Islet precursor cell (in vitro differentiated cells): ENCODE measurements around the gene IL12RB1.
"Not testable (repeated sequence)": the region's sequence is repeated elsewhere in the genome, so short reads cannot be mapped to it uniquely, and the experiment has no call there.

ENCODE experiments used
- DNase-seq: peaks from one replicate; pipeline ENCODE4 v3.0.0-alpha.2; 2018

IL12RB1 gene

GRCh38 chr19:18044825-18045304 is 41.9 kb downstream of the IL12RB1 start:
- no peak for DNase-seq

DNA sequence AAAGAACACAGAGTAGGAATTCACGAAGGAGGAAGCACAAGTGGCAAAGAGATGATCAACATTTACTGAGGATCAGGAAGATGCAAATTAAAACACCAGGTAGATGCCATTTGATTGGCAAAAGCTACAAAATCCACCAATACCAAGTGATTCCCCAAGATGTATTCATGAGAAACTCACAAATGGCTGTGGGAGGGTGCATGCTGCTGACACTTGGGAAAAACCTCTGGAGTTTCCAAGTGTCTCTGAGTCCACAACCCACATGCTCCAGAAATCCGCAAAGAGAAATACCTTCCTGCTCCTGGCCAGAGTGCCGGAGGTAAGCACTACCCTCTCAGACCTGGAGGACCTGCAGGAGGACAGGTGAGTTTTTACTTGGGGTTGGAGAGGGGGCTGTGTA is 43.1 kb downstream of the IL12RB1 start:
- no peak for DNase-seq

DNA sequence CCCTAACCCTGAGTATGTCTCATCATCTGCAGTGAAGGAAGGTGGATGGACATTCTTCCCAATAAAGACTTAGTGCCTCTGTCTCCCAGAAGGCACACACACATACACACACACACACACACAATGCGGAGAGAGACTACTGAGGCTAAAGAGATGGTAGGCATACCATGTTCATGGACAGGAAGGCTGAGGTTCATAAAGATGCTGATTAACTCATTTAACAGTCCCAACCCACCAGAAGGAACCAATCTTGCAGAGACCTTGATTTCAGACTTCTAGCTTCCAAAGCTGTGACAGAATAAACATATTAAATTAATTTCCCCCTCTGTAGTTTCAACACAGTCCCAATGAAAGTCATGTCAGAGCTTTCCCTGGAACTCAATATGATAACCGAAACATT is 45.7 kb downstream of the IL12RB1 start:
- DNase-seq: no peak

DNA sequence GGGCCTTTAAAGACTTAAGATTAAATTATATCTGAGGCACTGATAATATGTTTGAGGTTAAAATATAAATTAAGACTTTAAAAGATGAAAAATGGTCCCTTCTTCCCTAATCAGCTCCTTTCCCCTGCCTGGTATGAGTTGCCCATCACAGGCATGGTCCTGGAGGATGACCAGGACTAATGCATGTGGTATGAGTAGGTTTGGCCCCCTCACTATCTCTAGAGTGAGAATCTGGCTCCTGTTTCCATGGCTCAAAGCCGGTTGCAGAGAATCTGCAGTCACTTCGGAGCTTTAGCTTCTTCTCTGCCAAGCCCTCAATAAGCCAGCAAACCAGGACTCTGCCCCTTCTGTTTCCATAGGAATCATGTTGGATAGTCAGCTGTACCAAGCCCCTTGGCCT is 54.6 kb downstream of the IL12RB1 start:
- not testable (repeated sequence) for DNase-seq

DNA sequence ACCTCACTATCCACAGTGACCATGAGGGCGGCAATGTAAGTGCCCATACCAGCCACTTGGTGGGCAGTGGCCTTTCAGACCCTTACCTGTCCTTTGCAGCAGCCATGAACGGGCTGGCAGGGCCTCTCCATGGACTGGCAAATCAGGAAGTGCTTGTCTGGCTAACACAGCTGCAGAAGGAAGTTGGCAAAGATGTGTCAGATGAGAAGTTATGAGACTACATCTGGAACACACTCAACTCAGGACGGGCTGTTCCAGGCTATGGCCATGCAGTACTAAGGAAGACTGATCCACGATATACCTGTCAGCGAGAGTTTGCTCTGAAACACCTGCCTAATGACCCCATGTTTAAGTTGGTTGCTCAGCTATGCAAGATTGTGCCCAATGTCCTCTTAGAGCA is 55.3 kb downstream of the IL12RB1 start:
- not testable (repeated sequence) for DNase-seq

DNA sequence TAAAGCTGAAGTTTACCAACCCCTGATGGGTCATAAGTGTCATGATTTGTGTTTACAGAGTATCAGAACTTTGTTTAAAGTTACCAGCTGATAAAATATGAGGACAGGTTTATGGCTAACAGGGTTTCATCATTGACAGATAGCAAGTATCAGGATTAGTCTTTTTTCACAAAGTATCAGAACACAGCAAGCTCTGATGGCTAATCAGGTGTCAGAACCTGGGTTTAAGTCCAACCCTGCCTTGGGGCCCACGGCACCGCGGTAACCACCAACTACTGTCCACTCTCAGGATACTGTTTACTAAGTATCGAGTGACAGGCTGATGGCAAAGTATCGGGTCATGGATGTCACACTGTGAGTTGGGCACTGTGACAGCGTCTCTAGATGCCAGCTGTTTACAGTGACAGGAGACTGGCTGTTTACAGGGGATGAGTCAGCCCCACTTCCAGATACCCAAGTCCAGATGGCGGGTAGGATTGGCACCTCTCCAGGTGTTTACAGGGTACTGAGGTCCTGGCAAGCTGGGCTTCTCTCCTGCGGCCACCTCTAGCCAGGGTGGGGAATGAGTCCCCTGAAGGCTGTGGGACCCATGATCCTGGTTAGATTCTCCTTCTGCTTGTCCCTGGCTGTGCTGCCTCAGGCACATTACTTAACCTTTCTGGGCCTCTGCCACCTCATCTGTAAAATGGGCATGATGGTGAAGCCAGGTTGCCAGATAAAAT is 57.0 kb downstream of the IL12RB1 start:
- no peak for DNase-seq

- DNase-seq: no peak
These were observed 59.6 kb downstream of the IL12RB1 start for GRCh38 chr19:18027151-18027550.

DNA sequence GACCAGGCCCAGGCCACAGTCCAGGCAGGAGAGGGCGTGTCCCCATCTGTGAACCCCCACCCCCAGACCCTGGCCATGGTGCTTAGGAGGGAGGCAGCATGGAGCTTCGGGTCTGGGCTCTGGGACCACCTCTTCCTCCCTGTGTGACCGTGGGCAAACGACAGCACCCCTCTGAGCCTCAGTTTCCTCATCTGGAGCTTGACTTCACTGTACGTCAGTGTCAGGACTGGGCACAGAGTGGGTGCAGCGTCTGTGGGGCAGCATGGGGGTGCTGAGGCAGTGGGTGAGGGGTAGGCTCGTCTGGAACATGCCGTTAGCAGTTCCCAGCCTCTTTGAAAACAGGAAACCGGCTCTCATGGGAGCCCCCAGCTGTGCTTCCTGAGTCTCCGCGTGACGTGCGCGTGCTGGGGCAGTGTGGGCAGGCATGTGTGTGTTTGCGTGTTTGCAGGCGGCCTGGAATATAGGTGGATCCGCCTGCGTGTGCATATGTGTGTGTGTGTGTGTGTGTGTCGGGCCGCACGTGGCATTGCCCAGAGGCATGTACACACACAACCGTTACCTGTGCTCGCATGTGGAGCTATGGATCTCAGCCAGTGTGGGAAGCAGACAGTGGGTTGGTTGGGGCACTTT is 63.0 kb downstream of the IL12RB1 start:
- DNase-seq: no peak

DNA sequence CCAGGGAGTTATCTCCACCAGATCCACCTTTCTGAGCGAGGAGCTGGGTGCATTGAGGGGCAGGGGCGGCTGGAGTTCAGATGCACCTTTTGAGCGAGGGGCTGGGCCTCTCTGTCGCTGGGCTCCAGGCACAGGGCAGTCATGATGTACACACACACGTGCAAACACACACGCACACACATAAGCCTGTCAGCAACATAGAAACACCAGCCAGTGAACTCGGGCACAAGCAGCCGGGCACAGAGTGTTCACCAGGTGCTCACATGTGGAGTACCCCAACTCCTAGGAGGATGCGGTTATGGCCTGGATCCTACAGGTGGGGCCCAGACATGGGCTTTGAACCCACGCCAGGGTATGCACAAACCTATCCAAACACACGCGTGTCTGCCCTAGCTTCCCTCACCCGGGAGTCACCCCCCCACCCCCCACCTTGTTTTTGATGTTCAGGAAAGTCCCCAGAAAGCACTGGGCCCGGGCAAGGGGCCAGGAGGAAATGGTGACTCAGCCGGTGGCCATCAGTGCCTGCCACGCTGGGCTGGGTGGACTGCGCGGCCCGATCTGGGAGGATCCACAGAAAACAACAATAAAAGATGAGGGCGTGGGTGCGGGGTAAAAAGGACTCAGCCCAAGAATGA is 65.5 kb downstream of the IL12RB1 start:
- DNase-seq: no peak

- DNase-seq: no peak
These were observed 66.3 kb downstream of the IL12RB1 start for GRCh38 chr19:18020212-18021085.

DNA sequence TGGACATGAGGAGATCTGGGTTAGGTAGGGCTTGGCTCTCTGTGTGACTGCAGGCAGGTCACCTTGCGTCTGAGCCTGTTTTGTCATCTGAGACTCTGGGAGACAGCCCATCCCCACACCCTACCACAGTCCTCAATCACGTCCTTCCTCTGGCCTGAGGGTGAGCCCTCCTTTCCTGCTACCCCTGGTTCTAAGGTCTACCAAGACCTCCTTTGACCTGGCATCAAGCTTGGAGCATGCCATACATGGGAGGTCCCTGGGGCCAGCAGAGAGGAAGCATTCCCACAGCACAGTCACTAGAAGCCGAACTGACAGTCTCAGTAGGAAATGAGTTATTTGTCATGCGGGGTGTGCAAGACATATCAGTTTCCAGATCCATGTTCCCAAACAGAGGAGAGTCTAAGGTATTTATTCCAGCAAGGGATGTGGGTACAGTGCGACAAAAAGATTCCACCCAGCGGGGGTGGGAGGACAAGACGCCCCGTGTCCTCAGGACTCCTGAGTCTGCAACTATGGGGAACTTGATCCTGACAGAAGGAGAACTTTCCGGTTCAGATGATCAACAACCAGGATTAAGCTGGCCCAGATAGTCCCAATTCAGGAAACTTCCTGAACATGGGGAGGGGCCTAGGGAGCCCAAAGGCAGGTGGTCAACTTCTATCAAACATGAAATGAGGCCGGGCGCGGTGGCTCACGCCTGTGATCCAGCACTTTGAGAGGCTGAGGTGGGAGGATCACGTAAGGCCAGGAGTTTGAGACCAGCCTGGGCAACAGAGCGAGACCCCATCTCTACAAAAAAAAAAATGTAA is 69.3 kb downstream of the IL12RB1 start:
- no peak for DNase-seq

GRCh38 chr19:18016209-18016910 is 70.4 kb downstream of the IL12RB1 start:
- DNase-seq: no peak

DNA sequence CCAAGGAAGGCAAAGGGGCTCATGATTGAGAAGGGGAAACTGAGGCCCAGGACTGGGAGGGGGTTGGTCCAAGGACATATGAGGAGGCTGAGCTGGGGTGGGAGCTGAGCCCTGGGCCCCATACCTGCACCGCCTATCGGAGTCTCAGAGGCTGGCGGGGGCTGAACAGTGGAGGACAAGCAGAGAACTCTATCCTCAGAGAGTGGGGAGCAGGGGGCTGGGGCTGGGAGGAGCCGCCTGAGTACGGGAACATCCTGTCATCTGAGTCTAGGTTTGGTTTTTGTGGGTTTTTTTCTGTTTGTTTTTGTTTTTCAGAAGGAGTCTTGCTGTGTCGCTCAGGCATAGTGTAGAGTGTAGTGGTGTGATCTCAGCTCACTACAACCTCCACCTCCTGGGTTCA is 72.5 kb downstream of the IL12RB1 start:
- DNase-seq: no peak

DNA sequence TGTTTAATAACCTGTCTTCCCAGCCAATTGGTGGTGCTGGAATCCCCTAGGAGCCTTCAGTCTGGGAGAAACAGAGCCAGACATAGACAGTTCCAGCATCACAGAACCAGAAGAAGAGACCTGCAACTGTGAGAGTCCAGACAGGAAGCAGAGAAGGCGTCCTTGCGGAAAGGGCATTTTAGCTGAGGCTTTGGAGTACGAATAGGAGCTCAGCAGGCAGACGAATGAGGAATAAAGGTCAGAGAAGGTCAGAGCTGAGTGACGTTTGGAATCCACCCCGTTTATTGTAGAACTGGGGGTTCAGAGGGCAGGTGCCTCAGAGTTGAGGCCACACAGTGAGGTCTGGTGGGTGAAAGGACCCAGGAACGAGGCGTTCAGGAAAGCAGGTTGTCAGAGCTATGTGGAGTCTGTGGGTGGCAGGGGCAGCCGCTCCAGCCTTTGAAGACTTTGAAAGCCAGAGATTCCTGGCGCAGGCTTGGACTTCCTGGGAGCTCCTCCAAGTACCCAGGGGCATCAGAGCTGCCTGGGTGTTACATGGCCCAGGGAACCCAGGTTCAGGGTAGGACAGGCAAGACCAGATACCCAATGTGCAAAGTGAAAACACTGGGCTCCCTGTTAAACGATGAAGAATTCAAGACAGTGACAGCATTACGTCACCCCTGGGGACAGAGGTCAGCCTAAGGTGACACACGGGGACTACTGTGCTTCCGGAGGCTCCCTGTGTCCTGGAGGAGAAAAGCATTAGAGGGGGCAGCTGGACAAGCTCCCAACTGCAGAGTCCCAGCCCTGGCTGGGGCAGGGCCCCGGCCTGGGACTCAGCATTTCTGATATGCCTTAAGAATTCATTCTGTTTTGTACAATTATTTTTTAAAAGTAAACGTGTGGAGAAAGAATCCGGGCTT is 73.3 kb downstream of the IL12RB1 start:
- DNase-seq: no peak

GRCh38 chr19:18010149-18010548 is 76.6 kb downstream of the IL12RB1 start:
- DNase-seq: no peak

DNA sequence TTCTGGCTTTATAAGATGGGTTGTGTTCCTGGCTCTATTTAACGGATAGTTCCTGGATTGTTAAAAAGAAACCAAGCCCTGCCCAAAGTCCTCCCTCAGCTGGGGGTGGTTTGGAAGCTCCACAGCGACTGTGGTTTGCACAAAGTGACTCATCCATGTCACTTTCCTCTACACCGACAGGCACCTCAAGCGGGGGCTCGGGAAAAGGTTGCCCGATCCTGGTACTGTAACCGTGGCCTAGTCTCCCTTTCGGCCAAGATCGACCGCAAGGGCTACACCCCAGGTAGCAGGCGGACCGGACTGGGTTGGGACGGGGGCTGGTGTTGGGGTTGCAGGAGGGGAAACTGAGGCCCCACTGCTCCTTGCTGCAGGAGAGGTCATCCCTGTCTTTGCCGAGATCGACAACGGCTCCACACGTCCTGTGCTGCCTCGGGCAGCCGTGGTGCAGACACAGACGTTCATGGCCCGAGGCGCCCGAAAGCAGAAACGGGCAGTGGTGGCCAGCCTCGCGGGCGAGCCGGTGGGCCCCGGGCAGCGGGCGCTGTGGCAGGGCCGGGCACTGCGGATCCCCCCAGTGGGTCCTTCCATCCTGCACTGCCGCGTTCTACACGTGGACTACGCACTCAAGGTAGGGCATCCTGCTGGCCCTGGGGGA is 77.2 kb downstream of the IL12RB1 start:
- no peak for DNase-seq
